K562 (cell line): ENCODE measurements around the gene SLPI. TPM values are rescaled to one million over a fixed set of nuclear protein-coding genes. Genes with fewer than 3 reads are reported as not detected.
A peak's percentile ranks its signal among the peaks of the same experiment; 100 is the strongest.

Source experiments
- ATAC-seq: fragments of 200-7000 bp; cut with Tn5 transposase; 3 replicates; pipeline ENCODE4 v1.9.1; 2020; ENCODE audit warnings: moderate library complexity
- BruUV-seq: library from RNA; stranded (reverse); fragments of 400-500 nt; replicated peaks from 2 replicates; lab custom pipeline; 2021; lab: Mats Ljungman, UMichigan
- CTCF ChIA-PET: fragments of 300-600 bp; formaldehyde crosslinking; extraction: SDS; loops from one replicate; lab custom pipeline; 2021; ENCODE audit warnings: low intra/inter-chr PET ratio; lab: Yijun Ruan, JAX
- POLR2A ChIA-PET: fragments of 300-600, 350-650 bp; sonication (Branson Sonifier 250); formaldehyde crosslinking; extraction: SDS; loops from one replicate; lab custom pipeline; 2021; ENCODE audit warnings: antibody characterized with exemption, inconsistent platforms; lab: Yijun Ruan, JAX
- DNase-seq, 4 experiments: peaks; one replicate each; pipeline versions ENCODE4 v3.0.0 to v3.0.0-alpha.2; 2011 to 2018; ENCODE audit warnings: low spot score in 3 of 4, mixed read lengths in 3 of 4; ENCODE audit errors: extremely low read depth in 1 of 4
- FAIRE-seq: peaks from 2 replicates; lab custom pipeline; 2011; peaks lifted over from hg19 to GRCh38; lab: Jason Lieb, UNC
- H2AFZ ChIP-seq: 2 replicates; pipeline ENCODE4 v1.6.0; 2011; ENCODE audit warnings: low read depth, low read length, control low read depth, inconsistent platforms
- H3K27ac ChIP-seq: fragments of 200-600 bp; 3 replicates; pipeline ENCODE4 v1.8.0; 2011; ENCODE audit warnings: low read depth, mild to moderate bottlenecking, control low read depth, inconsistent platforms, low read length, moderate library complexity, mixed read lengths; ENCODE audit errors: extremely low read depth
- H3K27me3 ChIP-seq, 2 experiments: fragments of 300-600 bp in 1 of 2; 2 replicates in 1 of 2; 3 replicates in 1 of 2; pipeline versions ENCODE4 v1.6.0 to v1.8.0; 2011; ENCODE audit warnings: inconsistent platforms in 2 of 2, low read length in 2 of 2, mild to moderate bottlenecking in 1 of 2, mixed read lengths in 1 of 2, moderate library complexity in 1 of 2; ENCODE audit not compliant: control insufficient read depth in 2 of 2, insufficient read depth in 2 of 2
- H3K36me3 ChIP-seq: fragments of 300-600 bp; 3 replicates; pipeline ENCODE4 v1.8.0; 2011; ENCODE audit warnings: mild to moderate bottlenecking, low read length, inconsistent platforms; ENCODE audit not compliant: control insufficient read depth, insufficient read depth
- H3K4me1 ChIP-seq, 2 experiments: fragments of 200-600 bp in 1 of 2; replicated peaks in 1 of 2; 2 replicates in 1 of 2; 3 replicates in 1 of 2; pipeline versions ENCODE4 v1.5.1 to v1.8.0; 2011; ENCODE audit warnings: inconsistent platforms in 2 of 2, low read length in 2 of 2, mild to moderate bottlenecking in 1 of 2, mixed read lengths in 1 of 2, moderate library complexity in 1 of 2; ENCODE audit not compliant: control insufficient read depth in 2 of 2, insufficient read depth in 2 of 2
- H3K4me2 ChIP-seq: 2 replicates; pipeline ENCODE4 v1.6.1; 2011; ENCODE audit warnings: low read length, control low read depth, inconsistent platforms, mixed read lengths; ENCODE audit not compliant: insufficient read depth
- H3K4me3 ChIP-seq: fragments of 200-600 bp; sonication (generic), shearing (Covaris generic); 2 replicates; pipeline ENCODE4 v1.5.1; 2016; ENCODE audit warnings: control low read depth, inconsistent platforms
- H3K79me2 ChIP-seq: fragments of 200-600 bp; 3 replicates; pipeline ENCODE4 v1.8.0; 2011; ENCODE audit warnings: low read length, inconsistent platforms; ENCODE audit not compliant: control insufficient read depth, insufficient read depth
- H3K9ac ChIP-seq, 2 experiments: 2 replicates each; pipeline versions ENCODE4 v1.6.0 to v1.6.1; 2011; ENCODE audit warnings: low read depth in 2 of 2, low read length in 2 of 2, control low read depth in 1 of 2, inconsistent platforms in 1 of 2, mild to moderate bottlenecking in 1 of 2, mixed read lengths in 1 of 2; ENCODE audit not compliant: insufficient read depth in 1 of 2
- H3K9me1 ChIP-seq: one replicate; pipeline ENCODE4 v1.6.0; 2011; ENCODE audit warnings: inconsistent platforms, mild to moderate bottlenecking, low read length, moderate library complexity; ENCODE audit not compliant: control insufficient read depth, insufficient read depth
- H3K9me3 ChIP-seq: replicated peaks from 2 replicates; pipeline ENCODE4 v1.5.1; 2011; ENCODE audit warnings: low read depth, low read length, inconsistent platforms; ENCODE audit not compliant: control insufficient read depth, insufficient read depth
- H4K20me1 ChIP-seq: replicated peaks from 2 replicates; pipeline ENCODE4 v1.6.1; 2011; ENCODE audit warnings: low read length, inconsistent platforms, mixed read lengths; ENCODE audit not compliant: control insufficient read depth, insufficient read depth
- AFF4 ChIP-seq: sonication (generic); formaldehyde crosslinking; IDR thresholded peaks from 2 replicates; pipeline ENCODE4 v1.8.0; 2023; ENCODE audit warnings: mild to moderate bottlenecking, missing genetic modification reagents
- BRCA1 ChIP-seq, 2 experiments: fragments of 450-650 bp in 1 of 2; sonication (generic) in 1 of 2; formaldehyde crosslinking in 1 of 2; IDR thresholded peaks; 2 replicates each; pipeline versions ENCODE4 v1.5.0 to v1.6.1; 2017 to 2020; ENCODE audit warnings: mild to moderate bottlenecking in 1 of 2, missing genetic modification reagents in 1 of 2
- FUS ChIP-seq: fragments of 200-400 bp; formaldehyde crosslinking; optimal IDR thresholded peaks from 2 replicates; pipeline ENCODE3; 2017; ENCODE audit warnings: low read depth, low read length
- HSF4 ChIP-seq: fragments of 250-450 bp; sonication (Bioruptor Pico); IDR thresholded peaks from 2 replicates; pipeline ENCODE4 v2.1.2; 2022; ENCODE audit warnings: mild to moderate bottlenecking, moderate library complexity, borderline replicate concordance
- JUND ChIP-seq, 2 experiments: IDR thresholded peaks; 2 replicates in 1 of 2; 3 replicates in 1 of 2; pipeline ENCODE4 v1.6.1; 2011; ENCODE audit warnings: borderline replicate concordance in 2 of 2, low read depth in 2 of 2, low read length in 2 of 2, improper control_type of control experiment in 1 of 2, missing biosample characterization in 1 of 2, missing genetic modification characterization in 1 of 2, missing genetic modification reagents in 1 of 2
- MAFK ChIP-seq: IDR thresholded peaks from 2 replicates; pipeline ENCODE4 v1.6.1; 2011; ENCODE audit warnings: low read length, improper control_type of control experiment
- WGBS: fragments of 100-300 bp; shearing (Covaris generic); methylation state at CpG from one replicate; pipeline ENCODE4 v1.1.6; 2016; ENCODE audit warnings: low coverage, mixed read lengths; ENCODE audit not compliant: insufficient coverage; ENCODE audit errors: missing lambda C conversion rate; 5-methylcytosine and 5-hydroxymethylcytosine counted together
- in situ Hi-C: fragments of 300-500 bp; cut with MboI; formaldehyde crosslinking; loops from 4 replicates; pipeline ENCODE4 v1.15.0; 2018; ENCODE audit warnings: inconsistent platforms, mixed read lengths
- intact Hi-C: fragments of 100-400 bp; cut with micrococcal nuclease; formaldehyde crosslinking; loops from 2 replicates; pipeline ENCODE4 v1.14.2; 2022
- polyA plus RNA-seq, 8 experiments: library from polyadenylated mRNA; depleted of rRNA in 4 of 8; stranded (reverse) in 5 of 8; unstranded in 3 of 8; fragments of >200 nt; fragmentation: Nextera tagmentation in 2 of 8; fragmentation: Illumina TruSeq in 1 of 8; extraction: Ambion mirVana in 2 of 8; extraction: Trizol in 1 of 8; gene quantifications; 2 replicates each; pipeline versions ENCODE4 v1.2.1 to v1.2.3, GENCODE V29; 2011 to 2014; ENCODE audit warnings: inconsistent platforms in 1 of 8, missing spikeins in 1 of 8
- total RNA-seq, 7 experiments: library from RNA; depleted of rRNA in 6 of 7; stranded (reverse); fragments of >200 nt in 6 of 7; fragmentation: Illumina TruSeq in 2 of 7; extraction: Trizol in 2 of 7; gene quantifications; 2 replicates each; pipeline versions ENCODE4 v1.2.1 to v1.2.3, GENCODE V29; 2011 to 2021; ENCODE audit warnings: low replicate concordance in 1 of 7
- TF ChIP-seq, protein P1 (sequence below): sonication (generic); formaldehyde crosslinking; IDR thresholded peaks from 2 replicates; pipeline ENCODE4 v1.8.1; 2023; ENCODE audit warnings: mild to moderate bottlenecking, missing genetic modification reagents
- TF ChIP-seq, protein P2 (sequence below): fragments of 450-650 bp; conservative IDR thresholded peaks from 2 replicates; pipeline ENCODE4 v1.6.1; 2016; ENCODE audit warnings: missing genetic modification characterization, low read depth, mild to moderate bottlenecking, control low read depth, missing compliant biosample characterization
- TF ChIP-seq, protein P3 (sequence below): fragments of 450-650 bp; IDR thresholded peaks from 2 replicates; pipeline ENCODE4 v1.6.1; 2016

Gene SLPI
- total and polyA plus RNA-seq, 9 of the 15 experiments (the other 6 are each of a cell fraction or from before 2014, with no cell fraction given) = 0.78 TPM; not detected in 8

GRCh38 chr20:45300961-45301360 is 46.6 kb upstream of the SLPI start:
- H3K9me1 ChIP-seq = no peaks in the 10 kb centered on the region
- peak; percentile 99 for ATAC-seq
- H3K79me2 ChIP-seq = no peaks in the 10 kb centered on the region
- H3K4me3 ChIP-seq = no peak overlapping the region
- DNase-seq = peak; percentile 66 to 73 (median 71)
- no TSS peak for BruUV-seq
- no peak overlapping the region for H3K9ac ChIP-seq
- WGBS = 9% methylated on average over 4 of the region's 4 CpGs
- in situ Hi-C loops (no loop called here), intact Hi-C loops (no loop called here)
- no peaks in the 10 kb centered on the region for H3K9me3 ChIP-seq
- CTCF ChIA-PET = no interaction called here
- H3K36me3 ChIP-seq = no peaks in the 10 kb centered on the region
- H3K4me2 ChIP-seq = no peak overlapping the region
- H2AFZ ChIP-seq = no peak overlapping the region
- POLR2A ChIA-PET = interaction anchor here (0.6 kb wide), 1 partner anchor 1141 kb away, joined by 4 read pairs; no protein-coding TSS in a partner anchor
- peak; percentile 94 for FAIRE-seq
- H3K4me1 ChIP-seq = peaks cover 0 to 13% of the 10 kb centered on the region in 2 experiments; a peak in 2 of 5 replicates
- H4K20me1 ChIP-seq = no peaks in the 10 kb centered on the region; the same call in 1 of the 2 replicates
- peaks cover 12 to 38% of the 10 kb centered on the region in 2 experiments; a peak in 4 of 5 replicates for H3K27me3 ChIP-seq
- H3K27ac ChIP-seq = no peak overlapping the region
- TF ChIP-seq MAFK (0 out of 2 replicates have a peak, but pooled peaks have one; percentile 19), BRCA1 (IDR thresholded peaks at IDR 0.05) (no peak), BRCA1 (CRISPR knock-in tag; IDR thresholded peaks at IDR 0.05) (no peak), AFF4 (CRISPR knock-in tag) (no peak), JUND (IDR thresholded peaks at IDR 0.05; ENCODE audit: borderline replicate concordance, low read depth, low read length) (0 out of 2 replicates have a peak, but pooled peaks have one; percentile 14), JUND (tag; IDR thresholded peaks at IDR 0.05; ENCODE audit: borderline replicate concordance, low read depth, low read length) (no peak), HSF4 (no peak), FUS (no peak)
- TF ChIP-seq, protein P1, sequence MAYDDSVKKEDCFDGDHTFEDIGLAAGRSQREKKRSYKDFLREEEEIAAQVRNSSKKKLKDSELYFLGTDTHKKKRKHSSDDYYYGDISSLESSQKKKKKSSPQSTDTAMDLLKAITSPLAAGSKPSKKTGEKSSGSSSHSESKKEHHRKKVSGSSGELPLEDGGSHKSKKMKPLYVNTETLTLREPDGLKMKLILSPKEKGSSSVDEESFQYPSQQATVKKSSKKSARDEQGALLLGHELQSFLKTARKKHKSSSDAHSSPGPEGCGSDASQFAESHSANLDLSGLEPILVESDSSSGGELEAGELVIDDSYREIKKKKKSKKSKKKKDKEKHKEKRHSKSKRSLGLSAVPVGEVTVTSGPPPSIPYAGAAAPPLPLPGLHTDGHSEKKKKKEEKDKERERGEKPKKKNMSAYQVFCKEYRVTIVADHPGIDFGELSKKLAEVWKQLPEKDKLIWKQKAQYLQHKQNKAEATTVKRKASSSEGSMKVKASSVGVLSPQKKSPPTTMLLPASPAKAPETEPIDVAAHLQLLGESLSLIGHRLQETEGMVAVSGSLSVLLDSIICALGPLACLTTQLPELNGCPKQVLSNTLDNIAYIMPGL (CRISPR knock-in tag) = no peak
- TF ChIP-seq, protein P2, sequence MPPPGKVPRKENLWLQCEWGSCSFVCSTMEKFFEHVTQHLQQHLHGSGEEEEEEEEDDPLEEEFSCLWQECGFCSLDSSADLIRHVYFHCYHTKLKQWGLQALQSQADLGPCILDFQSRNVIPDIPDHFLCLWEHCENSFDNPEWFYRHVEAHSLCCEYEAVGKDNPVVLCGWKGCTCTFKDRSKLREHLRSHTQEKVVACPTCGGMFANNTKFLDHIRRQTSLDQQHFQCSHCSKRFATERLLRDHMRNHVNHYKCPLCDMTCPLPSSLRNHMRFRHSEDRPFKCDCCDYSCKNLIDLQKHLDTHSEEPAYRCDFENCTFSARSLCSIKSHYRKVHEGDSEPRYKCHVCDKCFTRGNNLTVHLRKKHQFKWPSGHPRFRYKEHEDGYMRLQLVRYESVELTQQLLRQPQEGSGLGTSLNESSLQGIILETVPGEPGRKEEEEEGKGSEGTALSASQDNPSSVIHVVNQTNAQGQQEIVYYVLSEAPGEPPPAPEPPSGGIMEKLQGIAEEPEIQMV (tag) = no peak
- TF ChIP-seq, protein P3, sequence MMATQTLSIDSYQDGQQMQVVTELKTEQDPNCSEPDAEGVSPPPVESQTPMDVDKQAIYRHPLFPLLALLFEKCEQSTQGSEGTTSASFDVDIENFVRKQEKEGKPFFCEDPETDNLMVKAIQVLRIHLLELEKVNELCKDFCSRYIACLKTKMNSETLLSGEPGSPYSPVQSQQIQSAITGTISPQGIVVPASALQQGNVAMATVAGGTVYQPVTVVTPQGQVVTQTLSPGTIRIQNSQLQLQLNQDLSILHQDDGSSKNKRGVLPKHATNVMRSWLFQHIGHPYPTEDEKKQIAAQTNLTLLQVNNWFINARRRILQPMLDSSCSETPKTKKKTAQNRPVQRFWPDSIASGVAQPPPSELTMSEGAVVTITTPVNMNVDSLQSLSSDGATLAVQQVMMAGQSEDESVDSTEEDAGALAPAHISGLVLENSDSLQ = peak; percentile 73
